CD4-positive, alpha-beta T cell treated with Interleukin-17A for 1 hour (primary cell): Measurements from ENCODE around the gene HSP90AA1.
"Not testable (repeated sequence)": the region's sequence is repeated elsewhere in the genome, so short reads cannot be mapped to it uniquely, and the experiment has no call there.

Experiments used
- DNase-seq: peaks from one replicate; pipeline ENCODE4 v3.0.0-alpha.2; 2020

Gene HSP90AA1

DNA sequence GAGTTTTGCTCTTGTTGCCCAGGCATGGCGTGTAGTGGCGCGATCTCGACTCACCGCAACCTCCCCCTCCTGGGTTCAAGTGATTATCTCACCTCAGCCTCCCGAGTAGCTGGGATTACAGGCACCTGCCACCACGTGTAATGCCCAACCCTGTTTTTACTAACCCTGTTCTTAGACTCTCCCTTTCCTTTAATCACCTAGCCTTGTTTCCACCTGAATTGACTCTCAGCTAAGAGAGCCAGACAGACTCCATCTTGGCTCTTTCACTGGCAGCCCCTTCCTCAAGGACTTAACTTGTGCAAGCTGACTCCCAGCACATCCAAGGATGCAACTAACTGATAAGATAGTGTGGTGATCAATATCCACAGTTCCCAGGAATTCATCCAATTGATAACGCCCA lies 22.3 kb downstream of the HSP90AA1 start:
- DNase-seq: not testable (repeated sequence)

DNA sequence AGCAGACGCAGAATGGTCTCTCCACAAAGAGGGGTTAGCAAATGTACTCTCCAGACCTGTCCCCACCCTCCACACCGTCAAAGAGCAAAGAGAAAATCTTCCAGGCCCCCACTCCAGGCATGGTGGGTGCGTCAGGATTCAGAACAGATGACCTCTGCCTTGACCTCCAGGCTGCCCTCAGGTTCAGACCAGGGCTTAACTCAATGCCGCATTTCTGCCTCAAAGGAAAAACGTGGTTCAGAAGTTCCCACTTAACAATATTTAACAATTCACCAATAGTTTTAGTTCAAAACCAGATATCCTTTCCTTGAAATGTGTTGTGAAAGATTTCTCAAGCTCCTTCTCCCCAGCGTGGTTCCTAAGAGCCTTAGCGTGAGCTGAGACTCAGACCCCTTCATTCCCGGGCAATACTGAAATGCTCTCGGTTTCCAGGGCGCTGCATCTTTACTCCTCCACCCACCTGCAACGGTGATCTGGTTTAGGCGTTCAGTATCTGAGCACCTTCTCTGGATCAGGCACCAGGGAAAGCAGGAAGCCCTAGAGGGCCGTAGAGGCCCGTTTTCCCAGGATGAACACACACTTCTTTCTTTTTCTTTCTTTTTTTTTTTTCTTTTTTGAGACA lies 22.9 kb downstream of the HSP90AA1 start:
- no peak for DNase-seq

DNA sequence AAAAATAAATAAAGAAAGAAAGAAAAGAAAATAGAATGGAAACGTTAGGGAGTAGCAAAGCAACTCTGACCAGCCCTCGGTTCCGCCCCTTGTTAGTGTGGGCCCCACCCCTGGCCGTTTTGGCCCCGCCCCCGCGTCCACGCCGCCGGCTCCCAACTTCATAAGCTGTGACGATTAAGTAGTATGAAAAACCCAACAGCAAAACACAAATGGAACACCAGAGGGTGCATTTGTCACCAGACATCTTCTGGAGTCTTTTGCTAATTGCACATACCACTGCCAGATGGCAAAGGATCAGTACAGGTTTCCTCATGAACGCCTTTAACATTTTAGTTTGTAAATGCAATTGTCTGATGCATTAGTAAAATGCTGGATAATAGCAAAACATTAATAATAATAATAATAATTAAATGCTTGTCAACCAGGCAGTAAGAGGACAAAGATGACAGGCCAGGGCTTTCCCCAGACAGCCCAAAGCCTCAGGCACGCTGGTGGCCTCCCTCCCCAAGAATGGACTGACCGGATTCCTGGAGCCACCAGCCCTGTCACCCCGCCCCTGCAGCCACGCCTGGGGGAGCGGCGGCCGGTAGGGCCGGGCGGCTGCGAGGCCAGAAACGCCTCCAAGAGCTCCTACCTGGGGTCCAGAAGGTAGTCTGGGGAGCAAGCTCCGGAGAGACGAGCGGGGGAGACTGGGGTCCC lies 23.6 kb downstream of the HSP90AA1 start:
- DNase-seq: peak; percentile 88

DNA sequence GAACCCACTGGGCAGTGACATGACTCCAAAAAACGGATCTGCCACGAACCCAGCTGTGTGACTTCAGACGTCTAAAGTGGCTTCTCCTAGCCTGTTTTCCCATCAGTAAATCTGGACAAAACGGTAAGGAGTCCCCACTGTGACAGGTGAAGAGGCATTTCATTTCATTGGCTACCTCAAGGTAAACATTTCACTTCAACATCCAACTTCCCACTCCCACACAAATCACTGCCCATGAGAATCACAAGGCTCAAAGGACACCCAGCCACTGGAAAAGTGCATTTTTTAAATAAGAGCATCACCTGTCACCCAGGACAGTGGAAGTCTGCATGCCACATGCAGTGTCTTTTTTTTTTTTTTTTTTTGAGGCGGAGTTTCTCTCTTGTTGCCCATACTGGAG lies 27.9 kb downstream of the HSP90AA1 start:
- no peak for DNase-seq

DNA sequence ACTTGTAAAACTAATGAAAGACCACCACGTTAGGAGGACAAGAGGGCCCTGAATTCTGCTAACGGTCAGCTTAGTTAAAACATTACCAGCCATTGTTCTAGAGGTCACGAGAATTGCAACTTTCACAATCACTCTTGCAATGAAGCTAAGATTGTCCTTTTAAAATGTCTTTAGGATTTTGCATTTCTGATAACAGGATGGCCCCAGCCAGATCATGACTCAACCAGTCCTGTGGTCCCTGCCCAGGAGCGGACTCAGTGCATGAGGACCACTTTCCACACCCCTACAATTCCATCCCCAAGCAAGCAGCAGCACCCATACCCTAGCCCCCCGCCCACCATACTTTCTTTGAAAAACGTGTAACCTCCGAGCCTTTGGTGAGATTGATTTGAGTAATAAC lies 28.7 kb downstream of the HSP90AA1 start:
- no peak for DNase-seq

DNA sequence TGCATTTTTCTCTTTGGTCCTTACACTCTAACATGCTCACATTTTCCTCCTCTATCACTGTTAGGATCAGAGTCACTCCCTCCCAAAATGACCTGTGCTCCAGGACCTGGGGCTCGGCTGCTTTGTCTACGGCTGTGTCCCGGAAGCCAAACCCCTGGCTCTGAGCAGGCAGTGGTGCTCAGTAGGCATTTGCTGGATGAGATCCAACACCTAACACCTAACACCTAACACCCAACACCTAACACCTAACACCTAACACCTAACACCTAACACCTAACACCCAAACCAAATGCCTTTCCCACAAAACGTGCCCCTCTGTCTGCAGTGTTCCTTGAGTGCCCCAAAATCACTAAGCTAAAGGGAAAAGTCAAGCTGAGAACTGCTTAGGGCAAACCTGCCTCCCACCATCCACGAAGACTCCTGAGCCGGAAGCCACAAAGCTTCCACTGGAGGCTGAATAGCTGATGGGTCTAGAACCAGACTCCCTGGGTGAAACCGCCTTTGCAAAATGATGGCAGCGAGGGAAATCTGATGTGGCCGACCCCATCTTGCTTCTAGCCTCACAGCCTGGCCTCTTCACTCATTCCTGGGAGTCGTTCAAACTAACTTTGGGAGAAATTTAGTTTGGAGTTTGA lies 29.2 kb downstream of the HSP90AA1 start:
- DNase-seq: peak; percentile 39

DNA sequence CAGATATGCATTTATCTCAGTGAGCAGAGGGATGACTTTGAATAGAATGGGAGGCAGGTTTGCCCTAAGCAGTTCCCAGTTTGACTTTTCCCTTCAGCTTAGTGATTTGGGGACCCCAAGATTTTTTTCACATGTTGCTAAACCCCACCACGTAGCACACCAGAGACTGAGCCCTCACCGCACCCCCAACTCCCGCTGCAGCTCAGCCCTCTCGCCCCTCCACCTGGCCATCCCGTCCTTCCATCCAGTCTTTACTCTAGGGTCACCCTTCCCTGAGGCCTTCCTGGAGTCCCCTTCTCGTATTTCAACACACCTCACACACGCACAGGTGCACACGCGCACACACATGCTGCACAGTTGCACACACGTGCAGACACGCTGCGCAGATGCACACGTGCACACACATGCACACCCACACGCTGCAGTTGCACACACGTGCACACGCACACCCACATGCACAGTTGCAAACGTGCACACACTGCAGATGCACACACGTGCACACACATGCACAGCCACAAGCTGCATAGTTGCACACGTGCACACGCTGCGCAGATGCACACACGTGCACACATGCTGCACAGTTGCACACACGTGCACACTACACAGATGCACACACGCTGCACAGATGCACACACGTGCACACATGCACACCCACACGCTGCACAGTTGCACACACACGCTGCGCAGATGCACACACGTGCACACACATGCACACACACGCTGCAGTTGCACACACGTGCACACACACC lies 30.0 kb downstream of the HSP90AA1 start:
- no peak for DNase-seq

DNA sequence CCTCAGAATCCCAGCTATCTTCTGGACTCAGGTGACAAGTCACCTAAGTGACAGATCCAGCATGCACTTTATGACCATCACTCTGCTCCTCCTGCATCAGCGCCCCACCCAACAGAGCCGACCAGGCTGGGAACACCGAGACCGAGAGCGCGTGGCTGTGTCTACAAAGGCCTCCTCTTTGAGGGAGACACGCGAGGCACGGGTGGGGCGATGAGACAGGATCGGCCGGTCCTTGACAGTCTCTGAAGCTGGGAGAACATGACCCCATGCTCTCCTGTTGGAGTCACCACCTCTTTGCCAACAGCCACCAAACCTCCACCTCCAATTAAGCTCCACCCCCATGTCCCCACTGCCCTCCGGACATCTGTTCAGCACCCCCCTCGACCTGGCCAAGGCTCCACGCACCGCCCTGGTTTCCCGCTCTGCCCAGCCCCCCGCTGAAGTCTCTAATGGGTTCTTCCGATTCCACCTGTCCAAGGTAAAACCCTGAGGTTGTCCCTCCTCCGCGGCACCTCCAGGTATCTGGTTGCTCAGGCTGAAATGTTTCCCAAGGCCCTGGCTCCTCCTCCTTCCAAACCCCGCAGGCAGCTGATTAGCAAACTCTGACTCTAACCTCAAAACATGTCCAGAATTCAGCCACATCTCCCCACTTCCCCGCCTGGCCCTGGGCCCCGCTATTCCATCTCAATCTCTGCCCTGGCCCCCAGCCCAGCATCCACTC lies 31.5 kb downstream of the HSP90AA1 start:
- DNase-seq: no peak

DNA sequence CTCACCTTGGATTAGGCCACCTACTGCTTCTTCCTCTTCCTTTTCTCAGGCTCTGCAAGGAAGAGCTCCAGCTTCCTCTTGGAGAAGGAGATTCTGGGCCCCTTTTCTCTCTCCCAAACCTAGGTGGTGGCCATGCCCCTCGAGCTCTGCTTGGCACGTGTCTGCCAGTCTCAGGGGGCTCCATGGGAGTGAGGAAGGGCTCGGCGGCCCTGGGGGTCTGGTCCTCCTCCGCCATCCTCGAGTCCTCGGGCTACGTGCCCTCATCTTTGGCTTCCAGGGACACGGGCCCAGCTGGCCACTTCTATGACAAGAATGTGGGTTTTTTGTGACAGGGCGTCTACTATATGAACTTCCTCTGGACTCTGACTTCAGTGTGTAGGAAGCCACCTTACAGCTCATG lies 34.3 kb downstream of the HSP90AA1 start:
- DNase-seq: no peak

DNA sequence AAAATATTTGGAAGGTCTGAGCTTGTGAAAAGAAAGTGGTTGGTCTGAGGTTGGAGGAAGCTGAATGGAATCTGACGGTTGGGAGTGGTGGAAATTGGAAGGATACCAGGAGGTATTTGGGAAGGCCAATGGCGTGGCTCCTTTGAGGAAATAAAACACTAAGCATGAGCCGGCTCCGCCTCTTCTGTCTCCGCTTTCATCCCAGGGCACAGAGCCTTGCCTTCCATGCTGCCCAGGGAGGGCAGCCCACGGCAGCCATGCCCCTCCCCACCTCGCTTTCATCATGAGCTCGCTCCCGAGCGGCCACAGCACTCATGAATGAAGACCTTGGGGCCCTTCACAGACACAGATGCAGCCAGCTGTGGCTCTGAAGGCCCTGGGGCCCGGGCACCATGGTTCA lies 36.2 kb downstream of the HSP90AA1 start:
- DNase-seq: no peak

DNA sequence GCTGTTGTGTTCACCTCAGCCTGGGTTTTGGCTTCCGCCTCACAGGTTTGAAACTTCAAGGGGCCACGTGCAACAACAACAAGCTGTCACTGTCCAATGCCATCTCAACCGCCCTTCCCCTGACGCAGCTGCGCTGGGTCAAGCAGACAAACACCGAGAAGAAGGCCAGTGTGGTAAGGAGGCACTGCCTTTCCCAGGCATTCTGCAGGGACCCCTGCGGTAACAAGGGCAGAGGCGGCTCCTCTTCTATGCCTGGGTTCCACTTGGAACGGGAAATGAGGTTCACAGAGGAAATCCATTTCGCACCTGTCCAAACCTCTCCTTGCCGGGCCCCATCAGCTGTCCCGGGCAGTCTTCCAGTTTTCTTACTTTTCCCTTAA lies 36.8 kb downstream of the HSP90AA1 start:
- DNase-seq: no peak

DNA sequence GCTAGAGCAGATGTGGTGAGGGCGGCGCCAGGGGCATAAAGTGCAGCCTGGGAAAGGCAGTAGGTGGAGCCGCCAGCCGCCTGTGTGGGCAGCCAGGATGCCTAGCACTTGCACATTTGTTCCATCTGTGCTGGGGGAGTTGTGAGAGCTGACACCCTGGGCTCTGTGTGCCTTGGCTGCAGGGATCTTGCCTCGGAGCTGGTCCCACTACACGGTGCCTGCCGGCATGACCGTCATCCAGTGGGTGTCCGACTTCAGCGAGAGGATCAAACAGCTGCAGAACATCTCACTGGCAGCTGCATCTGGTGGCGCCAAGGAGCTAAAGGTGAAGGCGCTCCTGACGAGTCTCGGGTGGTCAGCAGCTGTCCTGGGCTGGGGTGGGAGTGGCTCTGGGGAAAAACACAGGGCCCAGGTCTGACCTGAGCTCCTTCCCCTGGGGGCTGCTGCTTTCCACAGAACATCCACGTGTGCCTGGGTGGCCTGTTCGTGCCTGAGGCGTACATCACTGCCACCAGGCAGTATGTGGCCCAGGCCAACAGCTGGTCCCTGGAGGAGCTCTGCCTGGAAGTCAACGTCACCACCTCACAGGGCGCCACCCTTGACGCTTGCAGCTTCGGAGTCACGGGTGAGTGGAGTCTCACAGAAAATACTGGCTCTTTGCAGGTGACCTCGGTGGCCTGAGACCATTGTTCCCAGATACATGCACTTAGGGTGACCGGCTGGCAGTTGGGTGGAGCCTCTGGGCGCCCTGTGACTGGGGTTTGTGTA lies 37.4 kb downstream of the HSP90AA1 start:
- DNase-seq: no peak

DNA sequence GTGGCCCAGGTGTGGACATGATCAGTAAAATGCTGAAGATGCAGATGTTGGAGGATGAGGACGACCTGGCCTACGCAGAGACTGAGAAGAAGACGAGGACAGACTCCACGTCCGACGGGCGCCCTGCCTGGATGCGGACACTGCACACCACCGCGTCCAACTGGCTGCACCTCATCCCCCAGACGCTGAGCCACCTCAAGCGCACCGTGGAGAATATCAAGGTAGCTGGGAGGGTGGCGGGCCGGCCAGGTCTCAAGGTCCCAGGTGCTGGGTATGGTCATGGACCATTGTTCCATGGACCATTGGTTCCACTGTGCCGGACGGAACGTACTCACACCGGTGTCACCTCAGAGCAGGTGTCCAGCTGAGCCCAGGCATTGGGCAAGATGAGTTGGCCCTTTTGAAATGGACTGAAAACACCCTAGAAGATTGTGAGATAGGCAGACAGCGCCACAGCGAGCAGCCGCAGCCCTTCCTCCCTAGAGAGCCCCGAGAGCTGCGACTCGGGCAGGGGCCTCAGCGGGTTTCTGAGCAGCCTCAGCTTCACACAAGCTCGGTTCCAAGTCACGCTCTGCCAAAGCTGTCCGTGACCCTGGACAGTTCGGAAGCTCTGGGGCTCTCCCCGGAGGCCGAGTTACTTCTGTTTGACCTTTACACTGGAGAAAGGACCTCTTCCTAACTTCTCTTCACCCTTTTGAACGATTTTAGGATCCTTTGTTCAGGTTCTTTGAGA lies 38.9 kb downstream of the HSP90AA1 start:
- DNase-seq: no peak

DNA sequence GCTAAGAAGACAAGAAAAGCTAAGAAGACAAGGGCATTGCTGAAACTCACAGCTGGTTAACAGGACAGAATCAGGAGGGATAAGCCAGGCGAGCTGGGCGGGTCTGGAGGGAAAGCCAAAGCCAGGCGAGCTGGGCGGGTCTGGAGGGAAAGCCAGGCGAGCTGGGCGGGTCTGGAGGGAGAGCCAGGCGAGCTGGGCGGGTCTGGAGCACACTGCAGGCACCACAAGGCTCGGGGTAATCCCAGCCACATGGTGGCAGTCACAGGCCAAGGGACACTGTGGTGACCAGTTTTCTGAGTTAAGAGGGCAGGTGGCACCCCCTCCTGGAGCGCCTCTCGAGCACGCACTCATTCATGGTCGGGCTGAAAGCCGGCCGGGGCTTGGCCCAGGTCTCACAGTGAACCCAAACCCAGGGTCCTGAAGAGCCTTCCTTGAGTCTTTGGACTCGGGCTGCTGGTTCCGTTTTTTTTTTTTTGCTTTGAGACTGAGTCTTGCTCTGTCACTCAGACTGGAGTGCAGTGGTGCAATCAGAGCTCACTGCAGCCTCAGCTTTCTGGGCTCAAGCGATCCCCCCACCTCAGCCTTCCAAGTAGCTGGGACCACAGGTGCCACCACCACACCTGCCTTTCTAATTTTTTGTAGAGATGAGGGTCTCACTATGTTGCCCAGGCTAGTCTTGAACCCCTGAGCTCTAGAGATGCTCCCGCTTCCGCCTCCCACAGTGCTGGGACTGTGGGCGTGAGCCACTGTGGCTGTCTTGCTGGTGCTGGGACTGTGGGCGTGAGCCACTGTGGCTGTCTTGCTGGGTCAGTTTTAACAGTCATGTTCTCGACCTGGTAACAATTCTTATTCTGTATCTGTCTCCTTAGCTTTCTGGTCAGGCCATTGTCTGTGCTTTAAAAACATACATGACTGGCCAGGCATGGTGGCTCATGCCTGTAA lies 40.2 kb downstream of the HSP90AA1 start:
- DNase-seq: no peak

DNA sequence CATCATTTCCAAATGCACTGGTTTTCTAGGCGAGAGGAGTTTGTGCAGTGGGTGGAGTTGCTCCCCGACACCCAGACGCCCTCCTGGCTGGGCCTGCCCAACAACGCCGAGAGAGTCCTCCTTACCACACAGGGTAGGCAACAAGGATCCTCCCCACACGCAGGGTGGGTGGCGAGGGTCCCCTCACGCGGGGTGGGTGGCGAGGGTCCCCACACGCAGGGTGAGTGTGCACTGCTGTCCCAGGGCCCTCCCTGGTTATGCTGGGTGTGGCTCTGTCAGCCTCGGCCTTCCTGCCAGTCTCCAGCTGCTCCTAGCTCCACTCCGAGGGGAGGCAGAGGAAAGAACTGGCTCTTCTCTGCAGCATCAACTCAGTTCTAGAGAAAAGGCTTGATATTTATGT lies 42.3 kb downstream of the HSP90AA1 start:
- no peak for DNase-seq

DNA sequence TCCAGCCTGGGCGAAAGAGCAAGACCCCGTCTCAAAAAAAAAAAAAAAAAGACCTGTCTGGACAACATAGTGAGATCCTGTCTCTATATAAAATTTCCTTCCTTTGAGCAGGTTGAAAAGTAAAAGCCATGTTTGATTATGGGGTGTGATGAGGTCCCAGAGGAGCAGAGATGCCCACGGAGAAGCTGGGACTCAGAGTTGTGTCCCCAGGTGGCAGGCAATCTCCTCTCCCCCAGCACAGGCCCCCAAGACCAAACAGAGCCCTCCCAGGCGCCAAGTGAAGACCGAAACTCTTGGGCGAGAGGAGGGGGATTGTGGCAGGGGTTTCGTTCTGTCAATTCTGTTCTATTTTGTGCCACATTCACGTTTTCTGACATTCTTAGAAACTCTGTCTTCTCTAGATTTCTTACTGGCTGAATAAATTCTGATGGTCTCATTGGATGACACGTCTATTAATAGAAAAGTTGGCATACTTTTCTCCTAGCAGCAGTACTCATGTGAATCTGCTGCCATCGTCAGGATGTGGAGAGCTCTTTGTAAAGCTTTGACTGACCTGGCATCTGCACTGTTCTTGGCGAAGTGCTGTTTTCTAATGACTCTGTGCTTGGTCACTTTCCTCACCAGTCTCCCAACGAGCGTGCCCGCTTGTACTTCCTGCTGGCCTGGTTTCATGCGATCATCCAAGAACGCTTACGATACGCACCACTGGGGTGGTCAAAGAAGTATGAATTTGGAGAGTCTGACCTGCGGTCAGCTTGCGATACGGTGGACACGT lies 43.4 kb downstream of the HSP90AA1 start:
- no peak for DNase-seq

DNA sequence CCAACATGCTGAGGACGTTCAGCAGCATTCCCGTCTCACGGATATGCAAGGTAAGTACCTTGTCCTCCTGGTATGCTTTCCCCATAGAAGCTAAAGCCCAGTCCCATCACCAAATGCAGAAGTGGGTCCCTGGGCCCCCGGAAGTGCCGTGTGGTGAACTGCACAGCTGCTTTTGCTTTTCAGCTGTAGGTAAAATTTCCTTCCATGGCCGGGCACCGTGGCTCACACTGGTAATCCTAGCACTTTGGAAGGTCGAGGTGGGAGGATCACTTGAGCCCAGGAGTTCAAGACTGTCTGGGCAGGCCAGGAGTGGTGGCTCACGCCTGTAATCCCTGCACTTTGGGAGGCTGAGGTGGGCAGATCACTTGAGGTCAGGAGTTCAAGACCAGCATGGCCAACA lies 44.1 kb downstream of the HSP90AA1 start:
- DNase-seq: no peak

DNA sequence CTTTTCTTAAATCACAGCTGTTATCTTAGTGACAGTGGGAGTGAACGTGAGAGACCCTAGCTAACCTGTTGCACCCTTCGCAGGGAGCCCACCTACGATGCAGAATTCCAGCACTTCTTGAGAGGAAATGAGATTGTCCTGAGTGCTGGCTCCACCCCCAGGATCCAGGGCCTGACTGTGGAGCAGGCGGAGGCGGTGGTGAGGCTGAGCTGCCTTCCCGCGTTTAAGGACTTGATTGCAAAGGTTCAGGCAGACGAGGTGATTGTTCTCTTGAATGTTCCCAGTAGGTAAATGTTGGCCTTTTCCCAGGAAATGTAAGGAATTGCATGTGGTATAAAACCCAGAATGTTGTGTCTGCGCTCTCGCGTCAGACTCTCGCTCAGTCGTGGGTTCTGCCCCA lies 46.7 kb downstream of the HSP90AA1 start:
- DNase-seq: no peak

DNA sequence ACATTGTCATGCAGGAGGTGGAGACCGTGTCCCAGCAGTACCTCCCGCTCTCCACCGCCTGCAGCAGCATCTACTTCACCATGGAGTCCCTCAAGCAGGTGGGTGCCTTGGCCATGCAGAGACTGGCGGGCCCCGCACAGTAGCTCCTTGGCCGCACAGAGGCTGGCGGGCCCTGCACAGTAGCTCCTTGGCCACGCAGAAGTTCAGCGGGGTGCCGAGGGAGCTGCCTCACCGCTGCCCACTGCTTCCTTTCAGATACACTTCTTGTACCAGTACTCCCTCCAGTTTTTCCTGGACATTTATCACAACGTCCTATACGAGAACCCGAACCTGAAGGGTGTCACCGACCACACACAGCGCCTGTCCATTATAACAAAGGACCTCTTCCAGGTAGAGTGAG lies 47.7 kb downstream of the HSP90AA1 start:
- DNase-seq: no peak

DNA sequence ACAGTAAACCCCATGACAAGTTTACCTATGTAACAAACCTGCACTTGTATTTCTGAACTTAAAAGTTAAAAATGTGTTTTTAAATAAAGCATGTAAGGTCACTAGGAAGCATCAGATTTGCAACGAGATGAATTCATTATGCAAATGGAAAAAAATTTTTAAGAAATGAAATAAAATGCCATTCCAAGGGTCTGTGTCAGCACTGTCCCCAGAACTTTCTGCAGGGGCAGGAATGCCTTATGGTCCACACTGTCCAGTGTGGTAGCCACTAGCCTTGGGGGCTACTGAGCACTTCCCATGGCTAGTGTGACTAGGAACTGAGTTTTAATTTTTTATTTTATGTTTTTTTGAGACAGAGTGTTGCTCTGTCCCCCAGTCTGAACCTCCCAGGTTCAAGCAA lies 49.2 kb downstream of the HSP90AA1 start:
- DNase-seq: no peak
